Activated naive CD4-positive, alpha-beta T cell treated with anti-CD3 and anti-CD28 coated beads, Interleukin-2, amount 10 ng/mL, durations not matched to agents 7 days and 5 days (primary cell): ENCODE measurements around the gene ANKRD17.
A peak's percentile ranks its signal among the peaks of the same experiment; 100 is the strongest.

Experiments
- CTCF ChIA-PET: fragments of 350-600 bp; sonication (Branson Sonifier 250); formaldehyde crosslinking; loops from one replicate; lab custom pipeline; 2021; ENCODE audit warnings: antibody characterized with exemption; lab: Charles Lee
- DNase-seq: peaks from one replicate; pipeline ENCODE4 v3.0.0-alpha.2; 2020
- H3K27ac Mint-ChIP-seq: one replicate; pipeline ENCODE4 v1.8.0; 2021; ENCODE audit warnings: mild to moderate bottlenecking, moderate library complexity, mixed read lengths
- H3K27me3 Mint-ChIP-seq: one replicate; pipeline ENCODE4 v1.8.0; 2021; ENCODE audit warnings: mild to moderate bottlenecking, mixed read lengths
- H3K36me3 Mint-ChIP-seq: one replicate; pipeline ENCODE4 v1.8.0; 2021; ENCODE audit warnings: mixed read lengths
- H3K4me1 Mint-ChIP-seq: one replicate; pipeline ENCODE4 v1.8.0; 2021; ENCODE audit warnings: mixed read lengths
- H3K4me3 Mint-ChIP-seq: one replicate; pipeline ENCODE4 v1.8.0; 2021; ENCODE audit warnings: mild to moderate bottlenecking, moderate library complexity, mixed read lengths
- H3K9me3 Mint-ChIP-seq: one replicate; pipeline ENCODE4 v1.8.0; 2021; ENCODE audit warnings: mixed read lengths

Gene ANKRD17

GRCh38 chr4:73055241-73055897 lies 203.2 kb downstream of the ANKRD17 start:
- peaks cover 3% of the 10 kb centered on the region for H3K4me1 Mint-ChIP-seq
- no peak overlapping the region for H3K27ac Mint-ChIP-seq
- H3K36me3 Mint-ChIP-seq: peaks cover 45% of the 10 kb centered on the region
- H3K27me3 Mint-ChIP-seq: no peaks in the 10 kb centered on the region
- H3K4me3 Mint-ChIP-seq: no peak overlapping the region
- CTCF ChIA-PET: interaction anchor here (1.0 kb wide), 1 partner anchor 17 kb away, joined by 4 read pairs; no protein-coding TSS in a partner anchor
- no peak for DNase-seq
- no peaks in the 10 kb centered on the region for H3K9me3 Mint-ChIP-seq

GRCh38 chr4:73053974-73054480 lies 204.6 kb downstream of the ANKRD17 start:
- Mint-ChIP-seq H3K4me3 (no peak overlapping the region), H3K4me1 (peaks cover 3% of the 10 kb centered on the region), H3K27ac (peak overlapping the region; percentile 55), H3K36me3 (peaks cover 36% of the 10 kb centered on the region), H3K27me3 (no peaks in the 10 kb centered on the region), H3K9me3 (no peaks in the 10 kb centered on the region)
- CTCF ChIA-PET: no interaction called here
- DNase-seq: no peak

- H3K9me3 Mint-ChIP-seq: no peaks in the 10 kb centered on the region
- no peak overlapping the region for H3K4me3 Mint-ChIP-seq
- H3K27me3 Mint-ChIP-seq: no peaks in the 10 kb centered on the region
- CTCF ChIA-PET: no interaction called here
- H3K4me1 Mint-ChIP-seq: peaks cover 3% of the 10 kb centered on the region
- H3K27ac Mint-ChIP-seq: no peak overlapping the region
- peaks cover 28% of the 10 kb centered on the region for H3K36me3 Mint-ChIP-seq
- DNase-seq: no peak
These were observed 205.5 kb downstream of the ANKRD17 start for GRCh38 chr4:73053076-73053475.

- CTCF ChIA-PET: interaction anchor here (1.9 kb wide), 1 partner anchor 13 kb away, joined by 6 read pairs; no protein-coding TSS in a partner anchor
- no peaks in the 10 kb centered on the region for H3K9me3 Mint-ChIP-seq
- H3K4me1 Mint-ChIP-seq: peaks cover 3% of the 10 kb centered on the region
- no peak overlapping the region for H3K4me3 Mint-ChIP-seq
- no peaks in the 10 kb centered on the region for H3K27me3 Mint-ChIP-seq
- no peak for DNase-seq
- H3K36me3 Mint-ChIP-seq: peaks cover 26% of the 10 kb centered on the region
- no peak overlapping the region for H3K27ac Mint-ChIP-seq
These were observed 207.0 kb downstream of the ANKRD17 start for GRCh38 chr4:73051625-73052024.

- Mint-ChIP-seq H3K4me3 (no peak overlapping the region), H3K27ac (no peak overlapping the region), H3K9me3 (no peaks in the 10 kb centered on the region), H3K4me1 (no peaks in the 10 kb centered on the region), H3K36me3 (no peaks in the 10 kb centered on the region), H3K27me3 (no peaks in the 10 kb centered on the region)
- no peak for DNase-seq
- CTCF ChIA-PET: no interaction called here
These were observed 212.7 kb downstream of the ANKRD17 start for GRCh38 chr4:73045879-73046278.

- H3K4me1 Mint-ChIP-seq: peaks cover 12% of the 10 kb centered on the region
- CTCF ChIA-PET: no interaction called here
- no peak for DNase-seq
- peaks cover 3% of the 10 kb centered on the region for H3K9me3 Mint-ChIP-seq
- H3K27ac Mint-ChIP-seq: no peak overlapping the region
- no peak overlapping the region for H3K4me3 Mint-ChIP-seq
- no peaks in the 10 kb centered on the region for H3K27me3 Mint-ChIP-seq
- H3K36me3 Mint-ChIP-seq: no peaks in the 10 kb centered on the region
These were observed 221.5 kb downstream of the ANKRD17 start for GRCh38 chr4:73037057-73037456.

- Mint-ChIP-seq H3K4me1 (peaks cover 12% of the 10 kb centered on the region), H3K4me3 (no peak overlapping the region), H3K27ac (no peak overlapping the region), H3K9me3 (peaks cover 3% of the 10 kb centered on the region), H3K36me3 (no peaks in the 10 kb centered on the region), H3K27me3 (no peaks in the 10 kb centered on the region)
- CTCF ChIA-PET: no interaction called here
- DNase-seq: no peak
These were observed 222.5 kb downstream of the ANKRD17 start for GRCh38 chr4:73036123-73036522.

GRCh38 chr4:73034896-73035295 lies 223.7 kb downstream of the ANKRD17 start:
- Mint-ChIP-seq H3K27me3 (no peaks in the 10 kb centered on the region), H3K4me3 (no peak overlapping the region), H3K4me1 (peaks cover 12% of the 10 kb centered on the region), H3K9me3 (peaks cover 3% of the 10 kb centered on the region), H3K27ac (no peak overlapping the region), H3K36me3 (no peaks in the 10 kb centered on the region)
- CTCF ChIA-PET: no interaction called here
- no peak for DNase-seq

- Mint-ChIP-seq H3K36me3 (no peaks in the 10 kb centered on the region), H3K27ac (no peak overlapping the region), H3K9me3 (no peaks in the 10 kb centered on the region), H3K27me3 (no peaks in the 10 kb centered on the region), H3K4me3 (no peak overlapping the region), H3K4me1 (no peaks in the 10 kb centered on the region)
- CTCF ChIA-PET: no interaction called here
- no peak for DNase-seq
These were observed 230.0 kb downstream of the ANKRD17 start for GRCh38 chr4:73028621-73029020.
